Activated gamma-delta T cell (primary cell): ENCODE results near the gene CREBL2.
"Not testable (repeated sequence)": the region's sequence is repeated elsewhere in the genome, so short reads cannot be mapped to it uniquely, and the experiment has no call there.

Experiments
- DNase-seq: peaks from one replicate; lab custom pipeline; 2025; lab: John Stamatoyannopoulos, UW

The CREBL2 gene

DNA sequence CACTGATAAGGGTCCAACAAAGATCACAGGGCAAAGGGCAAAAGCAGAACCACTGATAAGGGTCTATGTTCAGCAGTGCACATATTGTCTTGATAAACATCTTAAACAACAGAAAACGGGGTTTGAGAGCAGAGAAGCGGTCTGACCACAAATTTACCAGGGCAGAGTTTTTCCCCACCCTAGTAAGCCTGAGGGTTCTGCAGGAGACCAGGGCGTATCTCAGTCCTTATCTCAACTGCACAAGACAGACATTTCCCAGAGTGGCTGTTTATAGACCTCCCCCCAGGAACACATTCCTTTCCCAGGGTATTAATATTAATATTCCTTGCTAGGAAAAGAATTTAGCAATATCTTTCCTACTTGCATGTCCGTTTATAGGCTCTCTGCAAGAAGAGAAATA lies 28.3 kb downstream of the CREBL2 start:
- not testable (repeated sequence) for DNase-seq

DNA sequence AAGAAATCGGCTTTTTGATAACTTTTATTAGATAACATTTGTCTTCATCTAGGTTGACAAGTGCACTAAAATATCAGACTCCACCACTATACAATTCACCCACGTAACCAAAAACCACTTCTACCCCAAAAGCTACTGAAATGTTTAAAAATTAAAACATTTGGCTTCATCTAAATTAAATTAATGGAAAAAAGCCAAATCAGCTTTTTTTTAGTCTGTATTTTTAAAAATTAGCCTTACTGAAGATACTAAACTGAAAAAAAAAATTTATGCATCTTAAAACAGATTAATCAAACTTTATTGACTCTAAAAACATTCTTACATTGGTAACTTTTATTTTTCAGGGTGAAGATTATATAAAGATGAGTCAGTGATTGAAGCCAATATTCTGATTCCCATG lies 30.0 kb downstream of the CREBL2 start:
- no peak for DNase-seq

DNA sequence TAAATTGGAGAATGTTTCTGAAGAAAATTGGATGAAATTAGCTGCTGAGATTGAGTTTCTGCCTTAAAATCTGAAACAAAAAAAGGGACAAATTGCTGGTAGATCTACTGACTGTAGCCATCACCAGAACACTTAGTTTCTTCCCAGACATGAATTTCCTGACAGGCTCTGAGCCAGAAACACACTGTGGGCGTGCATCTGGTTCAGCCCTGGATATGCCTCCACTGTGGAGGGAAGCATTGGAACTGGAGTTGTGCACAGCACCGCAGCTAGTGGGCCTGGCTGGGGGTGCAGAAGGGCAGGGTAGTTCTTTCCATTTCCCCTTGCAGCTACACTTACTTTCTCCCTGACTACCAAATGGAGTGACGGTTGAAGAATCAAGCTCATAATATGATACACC lies 31.2 kb downstream of the CREBL2 start:
- DNase-seq: no peak

DNA sequence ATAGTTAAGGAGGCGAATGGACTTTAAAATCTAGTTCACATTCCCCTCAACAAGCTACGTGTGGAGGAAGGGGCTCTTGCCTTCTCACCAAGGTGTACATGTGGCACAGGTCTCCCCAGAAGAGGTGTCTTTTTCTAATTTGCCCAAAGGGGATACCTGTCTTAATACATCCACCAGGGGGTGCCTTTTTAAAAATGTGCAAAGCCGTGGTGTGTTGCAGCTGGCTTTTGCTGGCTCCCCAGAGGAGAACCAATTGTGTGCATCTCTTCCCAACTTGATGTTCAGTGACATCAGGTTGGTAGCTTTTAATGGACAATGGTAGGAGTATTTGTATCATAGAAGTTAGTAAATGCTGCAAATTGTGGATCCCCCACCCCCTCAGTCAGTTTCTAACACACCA lies 33.8 kb downstream of the CREBL2 start:
- DNase-seq: no peak

DNA sequence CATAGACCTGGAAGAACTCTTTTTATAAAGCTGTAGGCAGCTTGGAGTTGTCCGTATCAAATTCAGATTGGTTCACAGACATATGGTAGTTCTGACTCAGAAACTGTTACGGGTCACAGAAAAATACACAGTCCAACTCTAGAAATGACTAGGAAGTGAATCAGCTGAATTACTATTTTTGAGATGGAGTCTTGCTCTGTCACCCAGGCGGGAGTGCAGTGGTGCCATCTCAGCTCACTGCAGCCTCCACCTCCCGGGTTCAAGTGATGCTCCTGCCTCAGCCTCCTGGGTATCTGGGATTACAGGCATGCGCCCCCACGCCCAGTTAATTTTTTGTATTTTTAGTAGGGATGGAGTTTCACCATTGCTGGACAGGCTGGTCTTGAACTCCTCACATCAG lies 34.3 kb downstream of the CREBL2 start:
- not testable (repeated sequence) for DNase-seq

DNA sequence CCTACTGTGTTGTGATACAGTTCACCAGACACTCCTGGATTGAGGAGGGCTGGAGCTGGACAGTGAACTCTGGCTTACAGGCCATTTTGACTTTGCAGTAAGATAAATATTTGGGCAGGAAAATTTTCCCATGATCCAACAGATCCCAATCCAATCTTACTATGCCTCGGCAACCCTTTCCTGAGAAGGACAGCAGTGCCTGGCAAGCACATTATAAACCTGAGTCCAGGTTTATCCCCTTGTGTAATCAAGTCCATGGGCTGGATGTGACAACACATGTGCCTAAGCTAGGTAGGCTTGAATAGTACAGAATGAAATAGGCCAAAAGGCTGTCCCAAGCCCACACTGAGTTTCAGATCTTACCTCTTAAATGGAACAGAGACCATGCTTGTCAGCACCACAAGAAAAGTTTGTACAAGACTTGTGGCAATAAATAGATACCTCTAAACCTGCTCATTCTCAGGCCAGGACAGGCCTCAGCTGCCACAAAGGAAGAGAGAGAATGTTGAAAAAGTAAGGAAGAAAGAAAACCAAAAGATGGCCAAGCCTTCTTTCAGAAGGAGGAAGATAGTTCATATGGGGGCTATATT lies 34.9 kb downstream of the CREBL2 start:
- no peak for DNase-seq

DNA sequence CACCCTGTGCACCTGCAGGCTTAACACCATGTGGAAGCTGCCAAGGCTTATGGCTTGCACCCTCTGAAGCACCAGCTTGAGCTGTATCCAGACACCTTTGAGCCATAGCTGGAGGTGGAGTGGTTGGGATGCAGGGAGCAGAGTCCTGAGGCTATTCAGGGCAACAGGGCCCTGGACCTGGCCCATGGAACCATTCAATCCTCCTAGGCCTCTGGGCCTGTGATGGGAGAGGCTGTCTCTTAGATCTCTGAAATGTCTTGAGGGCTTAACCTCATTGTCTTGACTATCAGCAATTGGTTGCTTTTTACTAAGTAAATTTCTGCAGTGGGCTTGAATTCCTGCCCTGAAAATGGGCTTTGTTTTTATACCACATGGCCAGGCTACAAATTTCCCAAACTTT lies 36.6 kb downstream of the CREBL2 start:
- DNase-seq: no peak

DNA sequence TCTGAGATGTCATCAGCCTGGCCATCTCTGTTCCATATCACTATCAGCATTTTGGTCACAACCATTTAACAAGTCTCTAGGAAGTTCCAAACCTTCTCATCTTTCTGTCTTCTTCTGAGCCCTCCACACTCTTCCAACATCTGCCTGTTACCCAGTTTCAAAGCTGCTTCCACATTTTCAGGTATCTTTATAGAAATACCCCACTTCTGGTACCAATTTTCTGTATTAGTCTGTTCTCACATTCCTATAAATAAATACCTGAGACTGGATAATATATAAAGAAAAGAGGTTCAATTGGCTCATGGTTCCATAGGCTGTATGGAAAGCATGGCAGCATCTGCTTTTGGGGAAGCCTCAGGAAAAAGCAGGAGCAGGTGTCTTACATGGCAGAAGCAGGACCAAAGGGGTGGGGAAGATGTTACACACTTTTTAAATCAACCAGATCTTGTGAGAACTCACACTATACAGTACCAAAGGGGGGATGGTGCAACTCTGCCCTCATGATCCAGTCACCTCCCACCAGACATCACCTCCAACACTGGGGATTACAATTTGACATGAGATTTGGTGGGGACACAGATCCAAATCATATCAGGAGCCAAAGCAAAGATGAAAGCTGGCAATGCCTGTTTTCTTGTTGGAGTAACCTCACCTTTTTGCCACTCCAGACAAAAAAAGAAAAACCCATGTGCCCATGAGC lies 37.4 kb downstream of the CREBL2 start:
- DNase-seq: no peak

DNA sequence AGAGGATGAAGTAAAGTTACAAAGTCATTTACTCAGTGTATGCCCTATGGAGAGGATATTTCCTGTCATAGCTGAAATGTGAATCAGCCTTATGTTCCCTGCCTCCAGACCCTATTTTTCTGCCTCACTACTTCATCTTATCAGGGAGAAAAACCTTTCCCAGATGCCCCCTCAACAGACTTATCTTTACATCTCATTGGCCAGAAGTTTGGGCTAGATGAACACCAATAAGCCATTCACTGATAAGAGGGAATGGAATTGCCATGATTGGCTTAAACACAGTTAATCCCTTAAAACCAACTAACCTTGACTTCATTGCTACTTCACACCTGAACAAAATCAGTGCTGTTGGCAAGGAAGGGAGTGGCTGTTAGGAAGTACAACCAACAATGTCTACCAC lies 40.1 kb downstream of the CREBL2 start:
- no peak for DNase-seq

DNA sequence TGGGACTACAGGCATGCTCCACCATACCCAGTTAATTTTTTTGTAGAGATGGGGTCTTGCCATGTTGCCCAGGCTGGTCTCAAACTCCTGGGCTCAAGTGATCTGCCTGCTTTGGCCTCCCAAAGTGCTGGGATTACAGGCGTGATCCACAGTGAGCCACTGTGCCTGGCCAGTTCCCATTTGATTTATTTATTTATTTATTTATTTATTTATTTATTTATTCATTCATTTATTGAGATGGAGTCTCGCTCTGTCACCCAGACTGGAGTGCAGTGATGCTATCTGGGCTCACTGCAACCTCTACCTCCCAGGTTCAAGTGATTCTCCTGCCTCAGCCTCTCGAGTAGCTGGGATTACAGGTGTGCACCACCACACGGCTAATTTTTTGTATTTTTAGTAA lies 41.0 kb downstream of the CREBL2 start:
- DNase-seq: not testable (repeated sequence)

DNA sequence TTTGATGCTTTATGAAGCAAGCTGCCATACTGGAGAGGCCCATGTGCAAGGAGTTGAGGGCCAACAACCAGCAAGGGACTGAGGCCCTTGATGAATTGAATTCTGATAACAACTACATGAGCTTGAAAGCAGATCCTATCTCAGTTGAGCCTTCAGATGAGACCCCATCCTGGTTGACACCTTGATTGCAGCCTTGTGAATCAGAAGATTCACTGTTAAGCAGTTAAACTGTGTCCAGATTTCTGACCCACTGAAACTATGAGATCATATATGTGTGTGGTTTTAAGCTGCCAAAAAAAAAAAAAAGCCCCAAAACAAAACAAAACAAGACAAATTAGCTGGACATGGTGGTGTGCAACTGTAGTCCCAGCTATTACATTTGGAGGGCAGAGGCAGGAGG lies 42.2 kb downstream of the CREBL2 start:
- no peak for DNase-seq

DNA sequence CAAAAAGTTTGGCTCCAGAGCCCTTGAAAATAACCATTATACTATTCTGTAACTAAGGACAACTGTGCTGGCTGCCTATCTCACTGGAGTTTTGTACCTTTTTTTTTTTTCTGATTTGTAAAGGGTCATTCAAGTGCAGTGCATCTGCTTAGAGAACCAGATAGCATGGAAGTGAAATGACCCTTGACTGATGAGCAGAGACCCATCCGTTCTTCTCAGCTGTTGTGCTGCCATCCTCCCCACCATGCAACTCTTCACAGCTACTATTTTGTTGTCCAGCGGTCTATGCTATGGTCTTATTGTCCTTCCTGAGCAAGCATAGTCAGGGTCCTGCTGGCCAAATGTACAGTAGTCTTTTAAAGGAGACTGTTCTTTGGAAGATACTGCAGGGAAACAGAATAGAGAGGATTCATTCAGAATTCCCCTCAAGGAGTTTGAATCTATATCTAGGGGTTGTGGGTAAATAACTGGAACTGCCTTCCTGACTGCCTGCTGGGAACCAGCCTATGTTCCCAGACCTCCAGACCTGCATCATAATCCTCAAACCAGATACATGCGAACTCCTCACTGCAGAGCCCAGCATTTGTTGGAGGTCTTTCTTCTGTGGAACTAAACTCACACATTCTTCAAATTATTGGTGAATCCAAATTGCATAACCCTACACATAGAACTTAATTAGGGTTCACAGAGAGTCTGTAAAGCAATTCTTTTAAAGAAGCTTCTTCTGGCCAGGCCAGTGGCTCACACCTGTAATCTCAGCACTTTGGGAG lies 43.2 kb downstream of the CREBL2 start:
- no peak for DNase-seq

DNA sequence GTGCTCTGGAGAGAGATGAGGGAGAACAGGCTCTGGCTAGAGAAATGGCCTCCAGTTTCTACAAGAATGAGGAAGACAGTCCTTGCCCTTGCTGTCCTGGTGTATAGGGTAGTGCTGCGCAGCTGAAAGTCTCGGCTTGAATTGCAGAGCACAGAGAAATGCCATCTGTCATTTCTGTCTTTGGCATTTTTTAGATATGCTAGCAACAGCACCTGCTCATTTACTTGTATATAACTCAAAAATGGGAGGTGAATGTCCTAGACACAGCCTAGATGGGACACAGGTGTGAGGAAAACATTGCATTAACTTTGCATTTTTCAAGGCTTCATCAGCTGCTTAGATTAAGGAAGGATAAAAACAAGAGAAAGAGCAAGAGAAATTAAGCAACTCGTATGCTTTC lies 48.5 kb downstream of the CREBL2 start:
- DNase-seq: no peak

DNA sequence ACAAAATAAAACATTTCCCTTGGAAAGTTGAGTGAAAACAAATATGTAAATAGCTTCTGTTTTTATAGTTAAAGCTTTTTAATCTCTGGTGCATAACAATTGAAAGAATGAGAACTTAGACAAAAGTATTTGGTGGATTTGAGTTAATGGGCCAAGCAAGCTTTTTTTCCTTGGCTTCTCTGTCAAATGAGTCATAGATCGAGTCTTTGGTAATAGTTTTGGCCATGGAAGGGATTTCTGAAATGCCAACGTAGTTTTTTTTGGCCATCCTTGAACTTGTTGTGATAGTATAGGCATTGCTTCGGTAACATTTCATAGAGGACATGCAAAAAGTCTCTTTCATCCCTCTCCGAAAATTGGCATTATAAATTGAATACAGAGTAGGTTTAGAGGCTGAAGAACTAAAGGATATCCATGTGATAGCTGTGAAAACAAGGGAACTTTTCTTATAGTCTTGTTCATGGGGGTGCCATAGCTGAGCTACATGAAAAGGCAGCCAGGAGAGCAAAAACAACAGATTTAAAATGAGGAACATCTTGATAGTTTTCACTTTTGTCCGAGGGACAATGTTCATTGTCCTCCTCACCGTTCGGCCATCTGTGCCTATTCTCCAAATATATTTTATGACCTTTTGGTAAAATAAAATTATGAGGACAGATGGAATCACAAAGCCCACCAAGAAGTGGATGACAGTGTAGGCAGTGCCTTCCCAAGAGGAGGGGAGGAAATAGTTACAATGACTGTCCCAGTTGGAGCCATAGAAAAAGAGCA lies 49.6 kb downstream of the CREBL2 start:
- DNase-seq: no peak

DNA sequence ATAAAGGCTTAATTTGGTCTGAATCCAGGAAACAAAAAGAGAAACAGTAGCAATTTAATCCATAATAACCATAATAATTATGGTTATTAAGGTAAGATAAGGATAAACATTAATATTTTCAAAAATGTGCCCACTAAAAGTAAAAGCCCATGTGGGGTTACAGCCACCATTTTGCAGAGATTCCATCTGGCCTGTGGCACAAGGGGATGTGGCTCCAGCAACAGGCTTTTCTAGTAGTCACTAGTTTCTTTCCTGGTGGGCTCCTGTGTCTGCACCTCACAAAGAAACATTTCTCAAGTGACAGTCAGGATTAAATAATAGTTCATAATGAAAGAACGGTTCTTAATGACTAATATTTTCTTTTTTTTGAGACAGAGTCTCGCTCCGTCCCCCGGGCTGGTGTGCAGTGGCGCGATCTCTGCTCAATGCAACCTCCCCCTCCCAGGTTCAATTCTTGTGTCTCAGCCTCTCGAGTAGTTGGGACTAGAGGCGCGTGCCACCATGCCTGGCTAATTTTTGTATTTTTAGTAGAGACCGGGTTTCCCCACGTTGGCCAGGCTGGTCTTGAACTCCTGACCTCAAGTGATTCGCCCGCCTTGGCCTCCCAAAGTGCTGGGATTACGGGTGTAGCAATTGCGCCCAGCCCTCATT lies 52.1 kb downstream of the CREBL2 start:
- no peak for DNase-seq

DNA sequence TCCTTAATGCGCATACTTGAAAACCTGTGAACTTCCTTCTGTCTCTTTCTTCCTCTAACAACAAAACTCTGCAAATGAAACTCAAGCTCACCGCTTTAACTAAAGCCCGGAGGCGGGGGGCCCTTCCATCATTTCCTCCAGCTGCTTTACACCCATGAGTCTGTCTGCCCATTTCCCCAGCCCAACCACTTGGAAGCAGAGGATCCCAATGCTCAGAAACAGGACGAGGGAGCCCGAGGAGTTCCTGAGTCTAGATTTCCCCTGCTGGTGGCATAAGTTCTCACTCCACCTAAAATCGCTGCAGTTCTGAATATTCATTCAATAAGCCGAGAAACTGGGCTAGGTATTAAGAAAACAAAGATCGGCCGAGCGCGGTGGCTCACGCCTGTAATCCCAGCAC lies 53.5 kb downstream of the CREBL2 start:
- DNase-seq: no peak

DNA sequence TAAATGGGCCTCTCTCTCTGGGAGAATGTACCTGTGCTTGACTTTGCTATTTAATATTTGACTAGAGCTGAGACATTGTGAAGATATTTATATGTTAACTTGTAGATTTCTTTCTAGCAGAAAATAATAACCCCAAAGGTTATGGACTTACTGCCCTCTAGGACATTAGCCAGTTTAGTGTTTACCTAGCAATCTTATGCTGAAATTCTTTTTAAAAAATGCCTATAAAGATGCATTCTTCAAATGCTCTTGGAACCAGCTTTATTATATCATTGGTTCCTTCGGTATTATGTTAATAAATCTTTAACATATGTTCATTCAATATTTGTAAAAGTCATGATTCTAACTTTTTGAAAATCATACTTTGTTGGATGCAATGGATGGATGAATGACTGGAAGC lies 56.3 kb downstream of the CREBL2 start:
- DNase-seq: no peak

DNA sequence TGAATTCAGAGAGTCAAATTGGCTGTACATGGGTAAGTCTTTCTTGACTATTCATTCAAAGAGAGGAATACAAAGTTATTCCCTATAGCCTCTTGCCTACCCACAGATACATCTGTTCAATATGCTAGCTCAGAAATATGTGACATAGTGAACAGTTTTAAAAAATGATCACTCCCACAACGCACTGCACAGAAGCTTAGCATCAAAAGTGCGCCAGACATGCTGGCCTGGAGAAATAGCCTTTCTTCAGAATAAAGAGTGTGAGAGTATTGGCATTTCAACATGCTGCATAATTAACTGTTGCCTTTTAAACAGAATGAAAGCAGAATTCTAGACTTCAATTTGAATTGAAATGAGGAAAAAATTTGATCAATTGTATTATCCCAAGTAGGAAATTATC lies 57.3 kb downstream of the CREBL2 start:
- no peak for DNase-seq

DNA sequence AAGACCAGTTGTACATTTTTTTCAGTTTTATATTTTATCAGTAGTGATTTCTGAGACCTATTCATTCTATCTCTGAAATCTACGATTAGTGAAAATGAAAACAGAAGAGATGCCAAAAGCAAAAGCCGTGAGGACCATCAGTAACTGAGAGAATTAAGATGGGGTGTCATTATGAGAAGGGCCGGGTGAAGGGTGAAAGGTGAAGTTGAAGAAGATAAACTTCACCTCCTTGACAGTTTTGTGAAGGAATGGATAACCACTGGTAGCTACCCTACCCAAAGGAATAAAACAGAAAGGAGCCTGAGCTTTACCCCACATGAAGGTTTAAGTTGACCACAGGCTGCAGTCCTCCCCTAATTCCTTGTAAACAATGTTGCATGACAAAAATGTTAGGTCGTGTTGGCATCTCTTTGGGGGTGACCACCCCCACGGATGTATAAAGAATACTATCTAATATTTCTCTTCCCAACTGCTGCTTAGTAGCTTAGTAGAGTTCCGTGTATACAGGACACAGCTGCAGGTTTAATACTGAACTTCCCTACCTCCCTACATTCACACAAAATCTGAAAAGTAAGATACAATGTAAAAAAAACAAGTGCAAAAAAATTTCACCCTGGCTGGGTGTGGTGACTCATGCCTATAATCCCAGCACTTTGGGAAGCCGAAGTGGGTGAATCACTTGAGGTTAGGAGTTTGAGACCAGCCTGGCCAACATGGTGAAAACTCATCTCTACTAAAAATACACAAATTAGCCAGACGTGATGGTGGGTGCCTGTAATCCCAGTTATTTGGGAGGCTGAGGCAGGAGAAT lies 60.4 kb downstream of the CREBL2 start:
- DNase-seq: no peak

DNA sequence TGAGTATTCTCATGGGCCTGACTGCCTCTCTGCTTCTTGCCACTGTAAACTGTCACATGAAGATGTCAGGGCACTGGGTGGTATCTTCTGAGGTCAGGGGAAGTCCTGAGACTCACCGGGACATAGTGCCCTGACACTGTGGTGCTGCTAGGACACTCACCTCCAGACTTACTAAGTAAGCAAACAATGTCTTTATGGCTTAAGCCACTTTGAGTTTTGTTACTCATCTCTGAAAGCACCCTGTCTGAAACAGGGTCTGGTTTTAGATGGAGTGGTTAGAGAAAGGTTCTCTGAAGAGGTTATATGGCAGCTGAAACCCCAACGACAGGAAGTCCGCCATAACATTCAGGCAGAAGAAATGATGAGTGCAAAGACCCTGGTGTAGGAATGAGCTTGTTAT lies 61.6 kb downstream of the CREBL2 start:
- no peak for DNase-seq

DNA sequence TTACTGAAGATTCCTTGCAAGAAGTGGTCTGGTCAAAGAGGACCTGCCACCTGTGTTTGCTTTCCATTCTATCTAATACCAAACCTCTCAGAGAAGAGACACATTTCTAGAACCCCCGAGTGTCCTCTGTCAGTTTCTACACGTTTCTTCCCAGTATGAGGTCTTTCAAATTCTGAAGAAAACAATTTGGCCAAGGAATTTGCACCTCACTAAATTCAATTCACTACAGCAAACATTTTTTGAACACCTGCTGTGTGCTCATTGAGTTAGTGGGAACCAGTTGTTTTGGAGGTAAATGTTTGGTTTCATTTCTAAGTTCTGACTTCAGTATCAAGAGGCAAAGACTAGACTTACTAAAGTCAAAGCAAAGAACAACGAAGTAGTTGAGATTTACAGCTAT lies 64.9 kb downstream of the CREBL2 start:
- DNase-seq: no peak
